ENCODE data around the gene FOXF2. TPM values are rescaled to one million over a fixed set of nuclear protein-coding genes. Genes with fewer than 3 reads are reported as not detected.

Gene FOXF2
- total RNA-seq, 1 donor from 2014 or later = not detected

DNA sequence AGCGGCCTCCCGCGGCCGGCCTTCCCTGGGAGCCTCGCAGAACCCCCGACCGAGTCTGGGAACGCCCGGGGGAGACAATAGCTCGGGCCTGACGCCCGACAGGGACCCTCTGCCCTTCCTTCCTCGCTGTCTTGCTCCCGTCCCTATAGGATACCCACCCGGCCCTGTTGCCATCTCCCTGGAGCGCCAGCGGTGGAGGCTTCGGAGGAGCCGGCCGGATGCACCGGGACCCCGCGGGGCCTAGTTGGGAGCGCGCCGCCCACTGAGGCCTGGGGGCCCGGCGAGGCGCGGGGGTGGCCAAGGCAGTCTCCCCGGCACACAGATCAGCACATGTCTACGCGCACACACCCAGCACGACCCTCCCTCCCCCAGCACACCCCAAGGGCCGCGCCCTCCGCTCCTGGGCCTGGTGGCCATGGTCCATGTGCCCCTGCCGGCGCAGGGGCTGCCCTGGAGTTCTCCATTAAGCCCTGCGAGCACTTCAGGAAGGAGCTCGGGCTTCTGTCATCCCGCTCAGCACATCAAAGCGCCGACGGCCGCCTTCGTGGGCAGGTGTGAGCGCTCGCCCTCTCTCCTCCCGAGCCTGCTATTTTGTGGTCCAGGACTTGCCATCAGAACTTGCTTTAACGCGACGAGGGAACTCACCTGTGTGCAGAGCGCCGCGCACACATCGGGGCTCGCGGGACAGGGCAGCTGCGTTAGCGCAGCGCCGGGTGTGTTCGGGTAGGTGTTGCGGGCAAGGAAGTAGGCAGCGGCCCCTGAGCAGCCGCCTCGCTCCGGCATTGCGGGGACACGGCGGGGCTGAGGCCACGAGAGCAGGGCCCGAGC lies 3.7 kb downstream of the FOXF2 start:
- no peak overlapping the region for H3K27ac Mint-ChIP-seq
- H3K4me1 Mint-ChIP-seq = peaks cover 26% of the 10 kb centered on the region
- POLR2A ChIA-PET = no interaction called here
- H3K9me3 Mint-ChIP-seq = no peaks in the 10 kb centered on the region
- CTCF ChIA-PET = no interaction called here
- no peak overlapping the region for H3K4me3 Mint-ChIP-seq
- intact Hi-C loops (cut with micrococcal nuclease) = no loop called here
- TF ChIP-seq, protein P1, sequence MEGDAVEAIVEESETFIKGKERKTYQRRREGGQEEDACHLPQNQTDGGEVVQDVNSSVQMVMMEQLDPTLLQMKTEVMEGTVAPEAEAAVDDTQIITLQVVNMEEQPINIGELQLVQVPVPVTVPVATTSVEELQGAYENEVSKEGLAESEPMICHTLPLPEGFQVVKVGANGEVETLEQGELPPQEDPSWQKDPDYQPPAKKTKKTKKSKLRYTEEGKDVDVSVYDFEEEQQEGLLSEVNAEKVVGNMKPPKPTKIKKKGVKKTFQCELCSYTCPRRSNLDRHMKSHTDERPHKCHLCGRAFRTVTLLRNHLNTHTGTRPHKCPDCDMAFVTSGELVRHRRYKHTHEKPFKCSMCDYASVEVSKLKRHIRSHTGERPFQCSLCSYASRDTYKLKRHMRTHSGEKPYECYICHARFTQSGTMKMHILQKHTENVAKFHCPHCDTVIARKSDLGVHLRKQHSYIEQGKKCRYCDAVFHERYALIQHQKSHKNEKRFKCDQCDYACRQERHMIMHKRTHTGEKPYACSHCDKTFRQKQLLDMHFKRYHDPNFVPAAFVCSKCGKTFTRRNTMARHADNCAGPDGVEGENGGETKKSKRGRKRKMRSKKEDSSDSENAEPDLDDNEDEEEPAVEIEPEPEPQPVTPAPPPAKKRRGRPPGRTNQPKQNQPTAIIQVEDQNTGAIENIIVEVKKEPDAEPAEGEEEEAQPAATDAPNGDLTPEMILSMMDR (IDR thresholded peaks at IDR 0.05) = no peak
- H3K36me3 Mint-ChIP-seq (ENCODE audit: low read depth) = no peaks in the 10 kb centered on the region
- no peak for DNase-seq
- no peak for ATAC-seq (ENCODE audit: low read depth)
- H3K27me3 Mint-ChIP-seq = peaks cover 63% of the 10 kb centered on the region

- Mint-ChIP-seq H3K4me3 (no peak overlapping the region), H3K27me3 (peaks cover 60% of the 10 kb centered on the region), H3K27ac (no peak overlapping the region), H3K4me1 (peaks cover 18% of the 10 kb centered on the region), H3K36me3 (ENCODE audit: low read depth) (no peaks in the 10 kb centered on the region), H3K9me3 (no peaks in the 10 kb centered on the region)
- ATAC-seq (ENCODE audit: low read depth) (no peak), DNase-seq (no peak)
- TF ChIP-seq, protein P1 (IDR thresholded peaks at IDR 0.05) = no peak
- ChIA-PET POLR2A (no interaction called here), CTCF (interaction anchor here (0.8 to 1.5 kb wide), 2 partner anchors 13 to 595 kb away, joined by 3 to 4 read pairs; no protein-coding TSS in a partner anchor)
- intact Hi-C loops (cut with micrococcal nuclease) = loop anchor here (2.0 kb wide), 1 partner anchor 13 kb away; no protein-coding TSS in a partner anchor
These were observed 4.4 kb downstream of the FOXF2 start for GRCh38 chr6:1393641-1394283.

- Mint-ChIP-seq H3K4me3 (no peak overlapping the region), H3K27me3 (peaks cover 61% of the 10 kb centered on the region), H3K4me1 (peaks cover 14% of the 10 kb centered on the region), H3K27ac (no peak overlapping the region), H3K9me3 (no peaks in the 10 kb centered on the region), H3K36me3 (ENCODE audit: low read depth) (no peaks in the 10 kb centered on the region)
- TF ChIP-seq, protein P1 (IDR thresholded peaks at IDR 0.05) = no peak
- intact Hi-C loops (cut with micrococcal nuclease) = loop anchor here (2.0 to 5.0 kb wide), 2 partner anchors 14 to 1002 kb away; partner anchors contain the start of gene IRF4
- ATAC-seq (ENCODE audit: low read depth) (no peak), DNase-seq (no peak)
- CTCF ChIA-PET = interaction anchor here (0.8 to 3.7 kb wide), 4 partner anchors 14 to 802 kb away, joined by 3 to 55 read pairs (median 12); no protein-coding TSS in a partner anchor
- POLR2A ChIA-PET = no interaction called here
These were observed 5.4 kb downstream of the FOXF2 start for GRCh38 chr6:1394514-1395463.

- TF ChIP-seq, protein P1 (IDR thresholded peaks at IDR 0.05) = no peak
- Mint-ChIP-seq H3K36me3 (ENCODE audit: low read depth) (no peaks in the 10 kb centered on the region), H3K27ac (no peak overlapping the region), H3K4me1 (peaks cover 10% of the 10 kb centered on the region), H3K9me3 (no peaks in the 10 kb centered on the region), H3K27me3 (peaks cover 58% of the 10 kb centered on the region), H3K4me3 (no peak overlapping the region)
- POLR2A ChIA-PET = no interaction called here
- ATAC-seq (ENCODE audit: low read depth) = no peak
- CTCF ChIA-PET = interaction anchor here (0.5 to 3.7 kb wide), 4 partner anchors 15 to 1228 kb away, joined by 3 to 55 read pairs (median 12); no protein-coding TSS in a partner anchor
- intact Hi-C loops (cut with micrococcal nuclease) = loop anchor here (2.0 to 5.0 kb wide), 2 partner anchors 15 to 1003 kb away; partner anchors contain the start of gene IRF4
- no peak for DNase-seq
These were observed 6.1 kb downstream of the FOXF2 start for GRCh38 chr6:1395506-1395905.

Data from activated B cell treated with CpG ODN at 0.5 μM for 24 hours (primary cell).